ACHN (cell line): ENCODE results near the gene SCML2.
"Not testable (repeated sequence)": the region's sequence is repeated elsewhere in the genome, so short reads cannot be mapped to it uniquely, and the experiment has no call there.

ENCODE experiments used
- DNase-seq: peaks from one replicate; pipeline ENCODE4 v3.0.0-alpha.2; 2015
- in situ Hi-C: cut with HindIII; loops from 2 replicates; pipeline ENCODE4 v1.10.0; 2017; ENCODE audit warnings: low sequenced_read_pairs, low pct_ligation_motif_present, low pct_unique_long_range_greater_than_20kb

SCML2 gene

DNA sequence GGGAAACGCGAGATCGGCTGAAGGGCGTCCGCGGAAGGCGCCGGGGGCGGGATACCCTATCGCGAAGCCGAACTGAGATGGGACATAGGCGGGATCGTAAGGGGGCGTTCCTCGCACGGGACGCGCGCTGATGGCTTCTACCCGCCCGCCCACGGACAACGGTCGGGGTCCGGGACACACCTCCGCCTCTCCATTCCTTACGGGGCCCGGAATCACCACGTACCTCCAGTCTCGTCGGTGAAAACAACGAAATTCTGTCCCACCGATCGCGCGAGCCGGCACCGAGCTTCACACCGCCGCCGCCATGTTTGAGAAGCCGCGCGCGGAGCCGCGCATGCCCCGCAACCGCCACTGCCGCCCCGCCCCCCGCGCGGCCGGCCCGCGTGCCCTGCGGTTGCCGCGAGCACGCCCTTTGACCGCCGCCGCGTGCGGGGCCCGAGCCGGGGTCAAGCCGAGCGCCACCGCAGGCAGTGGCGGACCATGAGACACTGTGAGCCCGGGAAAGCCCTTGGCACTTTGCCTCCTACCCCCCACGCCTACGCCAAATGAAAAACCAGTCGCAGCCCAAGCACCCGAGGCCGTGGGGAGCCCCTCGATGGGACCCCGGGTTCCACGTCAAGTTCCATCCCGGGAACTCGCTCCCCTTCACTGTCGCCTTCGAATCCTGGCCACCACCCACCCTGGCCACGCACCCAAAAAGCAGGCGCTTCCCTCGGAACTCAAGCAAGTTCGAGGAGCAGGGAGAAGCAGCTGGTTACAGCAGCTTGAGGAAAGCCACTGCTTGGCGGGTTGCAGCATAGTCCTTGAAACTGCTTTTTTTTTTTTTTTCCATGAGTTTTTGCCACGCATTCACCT is at the start of gene SCML2:
TSS of gene SCML2 (minus strand) at position 320 of the 855 bp plus-strand sequence. CDS start 20,617 bp downstream, outside the sequence.
- peak; percentile 39 for DNase-seq
- in situ Hi-C loops, result no loop called here

DNA sequence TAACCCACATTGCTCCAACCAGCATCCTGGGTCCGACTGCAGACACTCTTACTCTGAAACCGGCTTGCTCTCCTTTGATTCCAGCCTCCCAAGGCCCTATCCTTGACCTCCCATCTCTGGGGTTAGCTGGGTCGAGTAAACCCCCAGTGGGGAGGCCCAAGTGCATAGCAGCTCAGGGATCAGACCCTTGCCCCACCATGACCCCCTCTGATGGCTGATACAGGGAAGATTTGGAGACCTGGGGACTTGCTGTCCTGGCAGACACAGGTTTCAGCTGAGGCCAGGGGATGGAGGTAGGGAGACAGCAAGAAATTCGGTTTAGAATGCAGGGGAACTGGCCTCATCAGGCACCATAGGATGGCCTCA is 47.3 kb upstream of the SCML2 start:
- no peak for DNase-seq
- in situ Hi-C loops, result no loop called here

DNA sequence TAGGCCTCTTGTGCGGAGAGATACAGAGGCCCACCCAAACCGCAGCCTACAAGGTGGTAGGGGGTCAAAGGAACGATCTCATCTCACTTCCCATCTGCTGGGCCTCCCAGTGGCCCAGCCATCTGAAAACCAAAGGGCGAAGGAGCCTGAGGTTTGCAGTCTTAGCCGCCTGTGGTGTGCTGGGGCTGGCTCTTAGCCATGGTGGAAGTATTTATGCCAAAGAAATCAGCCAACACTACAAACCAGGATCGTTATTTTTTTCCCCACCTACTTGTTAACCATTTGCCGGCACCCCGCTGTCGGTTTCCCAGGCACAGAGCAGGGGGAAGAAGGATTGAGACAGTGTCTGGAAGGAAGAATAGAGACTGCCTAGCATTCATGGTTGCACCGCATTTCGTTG is 40.0 kb upstream of the SCML2 start:
- DNase-seq, result peak; percentile 30
- in situ Hi-C loops, result no loop called here

DNA sequence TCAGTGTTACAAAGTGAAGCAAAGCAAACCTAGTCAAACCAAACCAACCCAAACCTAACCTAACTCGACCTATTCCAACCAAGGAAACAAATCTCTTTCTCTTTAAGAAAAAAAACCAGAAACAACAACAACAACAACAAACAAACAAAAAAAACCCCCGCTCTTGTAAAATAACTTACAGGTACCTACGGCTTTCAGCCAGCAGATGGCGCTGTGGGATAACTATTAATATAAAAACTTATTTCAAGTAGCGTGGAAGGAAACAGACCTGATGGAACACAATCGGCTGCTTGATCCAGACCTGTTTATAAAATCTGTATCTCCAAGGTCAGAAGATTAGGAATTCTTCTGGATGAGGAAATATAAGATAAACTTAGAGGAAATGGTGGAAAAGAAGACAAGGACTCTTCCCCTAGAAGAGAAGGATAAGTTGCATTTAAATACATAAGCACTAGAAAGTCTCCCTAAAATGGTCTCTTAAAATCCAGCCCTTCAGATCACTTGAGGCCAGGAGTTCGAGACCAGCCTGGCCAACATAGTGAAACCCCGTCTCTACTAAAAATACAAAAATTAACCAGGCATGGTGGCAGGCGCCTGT is 36.6 kb upstream of the SCML2 start:
- peak; percentile 44 for DNase-seq
- in situ Hi-C loops, result no loop called here

DNA sequence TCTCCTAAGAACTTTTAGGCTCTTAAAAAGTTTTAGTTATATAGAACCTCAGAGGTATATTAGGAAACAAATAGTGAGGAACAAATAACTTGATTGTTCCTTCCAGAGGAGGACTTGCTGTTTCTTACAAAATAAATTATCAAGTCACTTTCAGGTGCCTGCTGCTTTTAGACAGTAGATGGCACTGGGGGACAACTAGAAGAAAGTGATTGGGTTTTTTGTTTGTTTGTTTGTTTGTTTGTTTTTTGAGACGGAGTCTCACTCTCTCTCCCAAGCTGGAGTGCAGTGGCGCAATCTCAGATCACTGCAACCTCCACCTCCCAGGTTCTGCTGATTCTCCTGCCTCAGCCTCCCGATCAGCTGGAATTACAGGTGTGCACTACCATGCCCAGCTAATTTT is 35.5 kb upstream of the SCML2 start:
- no peak for DNase-seq
- in situ Hi-C loops, result no loop called here

DNA sequence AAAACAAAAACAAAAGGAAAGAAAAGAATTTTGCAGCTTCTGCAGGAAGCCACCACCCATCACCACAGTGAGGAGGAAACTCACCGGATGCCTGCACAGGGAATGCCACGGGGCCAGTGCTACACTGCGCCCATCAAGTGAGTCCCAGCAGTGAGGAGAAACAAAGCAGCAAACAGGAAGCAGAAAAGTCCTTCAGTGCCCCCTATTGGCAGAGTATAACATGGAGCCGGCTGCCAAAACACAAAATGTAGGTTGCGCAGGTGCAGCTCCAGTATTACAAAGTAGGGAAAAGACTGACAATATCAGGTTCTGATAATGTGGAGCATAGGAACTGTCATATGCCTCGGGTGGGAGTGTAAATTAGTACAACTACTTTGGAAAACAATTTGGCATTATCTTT is 23.3 kb upstream of the SCML2 start:
- in situ Hi-C loops, result no loop called here
- peak; percentile 35 for DNase-seq

DNA sequence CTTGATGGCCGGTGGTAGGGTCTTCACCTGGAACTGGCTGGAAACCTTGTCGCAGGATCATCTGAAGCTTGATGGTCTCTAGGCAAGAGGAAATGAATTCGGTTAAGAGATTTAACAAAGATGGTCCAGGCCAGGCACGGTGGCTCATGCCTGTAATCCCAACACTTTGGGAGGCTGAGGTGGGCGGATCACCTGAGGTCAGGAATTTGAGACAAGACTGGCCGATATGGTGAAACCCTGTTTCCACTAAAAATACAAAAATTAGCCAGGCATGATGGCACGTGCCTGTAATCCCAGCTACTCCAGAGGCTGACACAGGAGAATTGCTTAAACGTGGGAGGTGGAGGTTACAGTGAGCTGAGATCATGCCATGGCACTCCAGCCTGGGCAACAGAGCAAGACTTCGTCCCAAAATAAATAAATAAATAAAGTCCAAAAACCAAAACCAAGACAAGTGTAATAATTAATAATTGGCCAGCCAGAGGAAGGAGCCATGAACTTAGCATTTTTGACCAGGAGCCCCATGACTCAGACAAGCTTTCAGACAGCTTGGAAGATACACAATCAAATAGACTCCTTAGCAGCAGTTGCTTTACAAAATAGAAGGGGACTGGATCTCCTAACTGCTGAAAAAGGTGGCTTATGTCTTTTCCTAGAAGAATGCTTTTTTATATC is 20.8 kb upstream of the SCML2 start:
- DNase-seq, in situ Hi-C loops: not testable (repeated sequence)

DNA sequence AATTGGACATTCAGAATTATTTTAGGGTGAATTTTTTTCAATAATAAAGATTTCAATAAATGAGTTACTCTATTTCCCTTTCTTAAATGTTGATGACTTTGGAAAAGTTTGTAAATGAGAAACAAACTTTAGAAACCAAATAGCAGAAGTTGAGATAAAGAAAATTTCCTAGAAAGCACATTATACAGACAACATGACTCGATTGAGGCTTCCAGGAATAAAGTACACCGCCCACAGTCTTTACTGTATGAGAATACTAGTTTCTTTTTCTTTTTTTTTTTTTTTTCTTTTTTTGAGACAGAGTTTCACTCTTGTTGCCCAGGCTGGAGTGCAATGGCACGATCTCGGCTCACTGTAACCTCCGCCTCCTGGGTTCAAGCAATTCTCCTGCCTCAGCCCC is 14.6 kb upstream of the SCML2 start:
- DNase-seq, in situ Hi-C loops: not testable (repeated sequence)

DNA sequence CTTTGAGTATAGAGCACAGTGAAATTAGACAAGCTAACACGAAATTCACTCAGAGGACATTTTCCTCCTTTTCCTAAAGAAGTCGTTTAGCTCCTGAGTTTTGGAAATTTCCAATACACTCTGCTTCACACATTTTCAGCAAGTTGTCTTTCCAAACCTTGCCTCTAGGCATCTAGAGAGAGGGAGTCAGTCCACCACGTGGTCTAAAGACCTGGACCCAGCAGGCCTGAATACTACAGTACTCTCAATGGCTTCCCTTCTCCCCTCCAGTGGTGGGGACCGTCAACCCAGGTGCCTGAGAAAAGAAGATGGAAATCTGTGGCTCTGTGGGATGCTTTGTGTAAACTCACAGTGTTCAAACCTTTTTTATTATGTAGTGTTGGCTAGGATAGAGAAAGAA is 13.9 kb upstream of the SCML2 start:
- in situ Hi-C loops, result no loop called here
- DNase-seq, result no peak

DNA sequence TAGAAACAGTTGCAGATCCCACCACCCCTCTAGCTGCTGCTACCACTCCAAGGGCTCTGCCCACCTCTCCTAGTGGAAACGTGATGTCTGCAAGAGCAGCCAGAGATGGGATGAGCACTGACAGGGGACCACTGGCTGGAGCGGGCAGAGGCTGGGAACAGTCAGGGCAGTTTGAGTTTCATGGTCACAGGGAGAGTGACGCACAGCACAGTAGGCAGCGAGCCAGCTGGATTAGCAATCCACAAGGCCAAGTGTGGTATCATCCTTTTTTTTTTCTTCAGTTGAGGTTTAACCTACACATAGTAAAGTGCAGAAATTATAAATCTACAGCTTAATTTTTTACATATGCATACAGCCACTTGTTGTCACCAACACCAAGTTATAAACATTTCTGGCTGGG is 6.4 kb upstream of the SCML2 start:
- in situ Hi-C loops, result no loop called here
- DNase-seq, result peak; percentile 12

DNA sequence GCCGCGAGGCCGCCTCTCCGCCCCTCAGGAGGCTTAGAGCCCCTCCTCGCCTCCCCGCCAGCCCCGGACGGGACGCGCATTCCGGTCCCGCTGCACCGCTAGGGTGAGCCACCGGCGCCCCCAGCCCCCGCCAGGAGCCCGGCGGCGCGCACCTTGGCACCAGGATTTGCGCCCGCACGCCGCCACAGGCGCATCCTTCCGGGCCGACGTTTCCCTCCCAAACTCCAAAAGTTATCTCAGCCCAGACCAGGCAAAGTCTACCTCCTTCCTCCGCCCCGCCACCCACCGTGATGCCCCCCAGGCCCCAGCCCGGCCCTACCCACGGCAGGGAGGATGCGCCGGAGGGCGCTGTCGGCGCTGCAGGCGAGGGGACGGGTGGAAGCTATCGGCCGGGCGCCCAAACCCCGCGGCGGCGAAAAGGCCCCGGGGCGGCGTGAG is 538 bp downstream of the SCML2 start:
- DNase-seq, result peak; percentile 34
- in situ Hi-C loops, result no loop called here

DNA sequence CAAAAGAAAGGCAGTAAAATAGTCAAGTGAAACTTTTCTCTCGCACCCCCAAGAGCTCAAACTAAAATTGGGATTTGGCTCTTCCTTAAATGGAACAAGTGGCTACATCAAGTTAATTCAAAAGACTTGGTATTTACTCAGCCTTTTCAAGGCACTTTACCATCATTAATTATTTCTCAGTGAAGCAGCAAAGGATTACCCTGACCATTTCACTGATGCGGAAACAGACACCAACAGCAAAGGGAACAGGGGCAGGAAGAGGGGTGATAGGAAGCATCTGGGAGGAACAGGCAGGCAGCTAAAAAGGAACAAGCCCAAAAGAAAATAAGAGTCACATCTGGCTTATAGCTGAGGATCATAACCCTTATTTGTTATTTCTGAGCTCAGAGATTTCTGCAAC is 2.7 kb downstream of the SCML2 start:
- DNase-seq, result peak; percentile 18
- in situ Hi-C loops, result no loop called here

DNA sequence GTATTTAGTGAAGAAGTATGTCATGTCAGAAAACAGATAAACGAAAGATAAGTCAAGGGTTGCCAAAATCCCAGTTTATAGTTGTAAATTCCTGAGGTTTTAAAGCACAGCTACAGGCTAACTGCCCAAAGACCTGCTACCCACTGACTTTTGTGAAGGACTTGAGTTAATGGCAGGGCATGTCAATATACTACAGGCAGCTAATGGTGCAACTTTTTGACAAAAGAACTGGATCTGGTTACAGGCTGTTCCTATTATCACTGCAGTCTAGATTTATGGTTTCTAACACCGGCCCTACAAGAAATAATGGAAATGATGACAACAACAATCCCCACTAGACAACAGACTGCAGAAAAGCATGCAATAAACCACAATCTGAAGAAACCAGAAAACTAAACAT is 6.4 kb downstream of the SCML2 start:
- no peak for DNase-seq
- in situ Hi-C loops, result no loop called here

DNA sequence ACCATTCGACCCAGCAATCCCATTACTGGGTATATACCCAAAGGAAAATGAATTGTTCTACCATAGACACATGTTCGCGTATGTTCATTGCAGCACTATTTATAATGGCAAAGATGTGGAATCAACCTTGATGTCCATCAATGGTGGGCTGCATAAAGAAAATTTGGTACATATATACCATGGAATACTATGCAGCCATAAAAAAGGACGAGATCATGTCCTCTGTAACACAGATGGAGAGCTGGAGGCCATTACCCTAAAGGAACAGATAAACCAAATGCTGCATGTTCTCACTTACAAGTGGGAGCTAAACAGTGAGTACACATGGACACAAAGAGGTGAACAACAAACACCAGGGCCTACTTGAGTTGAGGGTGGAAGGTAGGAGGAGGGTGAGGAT is 45.1 kb downstream of the SCML2 start:
- in situ Hi-C loops, result no loop called here
- no peak for DNase-seq

DNA sequence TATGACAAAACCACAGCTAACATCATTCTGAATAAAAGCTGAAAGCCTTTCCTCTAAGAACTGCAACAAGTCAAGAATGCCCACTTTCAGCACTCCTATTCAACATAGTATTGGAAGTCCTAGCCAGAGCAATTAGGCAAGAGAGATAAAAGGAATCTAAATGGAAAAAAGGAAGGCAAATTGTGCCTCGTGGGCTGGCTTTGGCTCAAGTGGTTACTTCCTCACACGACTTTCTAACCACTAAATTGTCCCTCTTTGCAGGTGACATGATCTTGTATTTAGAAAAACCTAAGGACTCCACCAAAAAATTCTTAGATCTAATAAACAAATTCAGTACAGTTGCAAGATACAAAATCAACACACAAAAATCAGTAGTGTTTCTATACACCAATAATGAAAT is 57.2 kb downstream of the SCML2 start:
- DNase-seq, result no peak
- in situ Hi-C loops, result no loop called here

DNA sequence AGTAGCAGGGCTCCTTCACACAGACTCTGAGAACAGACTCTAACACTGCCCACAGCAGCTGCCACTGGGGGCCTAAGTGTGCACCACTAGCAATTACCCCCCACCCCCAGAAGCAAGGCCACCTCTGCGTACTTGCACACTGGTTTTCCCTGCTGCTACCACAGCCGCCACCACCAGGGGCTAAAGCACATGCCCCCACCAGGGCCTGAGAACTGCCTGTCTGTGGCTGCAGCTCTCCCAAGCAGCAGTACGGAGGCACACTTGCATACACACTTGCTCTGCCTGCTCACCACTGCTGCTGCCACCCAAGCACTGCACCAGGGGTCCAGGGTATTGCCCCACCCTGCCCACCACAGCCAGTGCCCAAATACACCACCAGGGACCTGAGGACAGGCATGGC is 59.6 kb downstream of the SCML2 start:
- in situ Hi-C loops, result no loop called here

DNA sequence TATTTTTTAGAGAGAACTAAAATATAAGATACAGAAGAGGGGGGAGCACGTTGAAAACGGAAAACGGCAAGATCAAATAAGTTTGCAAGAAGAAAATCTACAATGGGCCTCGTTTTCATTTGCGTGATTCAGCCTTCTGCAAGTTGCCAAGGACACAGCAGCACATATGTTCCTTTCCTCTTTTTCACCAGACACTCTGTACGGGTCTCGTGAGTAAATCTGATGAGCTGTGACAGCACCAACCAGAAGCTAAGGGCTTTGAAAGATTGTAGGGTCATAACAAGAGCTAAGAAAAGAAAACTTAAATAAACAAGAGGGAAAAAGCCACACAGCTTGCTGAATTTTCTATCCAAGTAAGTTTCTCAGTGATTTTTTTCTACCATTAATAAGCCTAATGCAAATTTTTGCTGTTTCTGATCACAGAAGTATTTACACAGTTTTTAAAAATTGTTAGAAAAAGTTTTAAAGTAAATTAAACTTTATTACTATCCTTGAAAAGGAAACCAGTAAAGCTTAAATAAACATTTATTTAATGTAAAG is 63.4 kb downstream of the SCML2 start:
- in situ Hi-C loops, result no loop called here
- DNase-seq, result no peak

More for the DNA sequence above, 59.6 kb downstream of the SCML2 start:
- DNase-seq, result no peak

DNA sequence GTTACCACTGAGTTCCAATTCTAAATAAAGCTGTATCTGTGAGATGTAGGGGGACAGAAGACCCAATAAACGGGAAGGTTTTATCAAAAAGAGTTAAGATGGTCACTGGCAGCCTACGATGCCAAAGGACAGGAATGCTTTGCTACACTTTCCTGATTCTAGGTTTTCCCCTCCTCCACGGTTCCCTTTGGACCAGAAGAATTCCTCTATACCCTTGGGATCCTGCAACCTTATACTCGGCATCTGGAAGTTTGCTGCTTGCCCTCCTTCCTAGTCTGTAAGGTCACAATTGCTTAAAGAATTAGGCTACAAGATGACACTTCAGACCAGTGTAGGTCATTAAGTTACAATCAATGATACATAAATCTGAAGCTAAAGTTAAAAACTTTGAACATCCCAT is 64.3 kb downstream of the SCML2 start:
- no peak for DNase-seq
- in situ Hi-C loops, result no loop called here

DNA sequence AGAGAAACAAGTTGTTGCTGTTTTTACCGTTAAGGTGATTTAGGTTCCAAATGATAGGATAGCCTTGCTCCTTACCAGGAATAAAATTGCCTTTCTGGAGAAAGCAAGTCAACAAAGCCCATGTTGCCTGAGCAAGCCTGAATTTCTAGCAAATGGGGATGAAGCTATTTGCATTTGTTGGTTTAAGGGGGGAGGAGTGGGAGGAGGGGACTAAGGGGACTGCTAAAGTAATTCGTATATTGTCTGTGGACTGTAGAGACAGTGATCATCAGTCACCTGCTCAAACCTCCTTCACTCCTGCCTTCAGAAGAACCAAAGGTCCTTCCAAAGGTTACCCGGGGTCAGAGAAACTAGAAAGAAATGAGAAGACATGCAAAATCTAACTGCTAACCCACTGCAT is 65.8 kb downstream of the SCML2 start:
- in situ Hi-C loops, result no loop called here
- no peak for DNase-seq
